Urinary bladder (tissue), 4 donors: ENCODE data around the gene KCNH2. TPM values are rescaled to one million over a fixed set of nuclear protein-coding genes. Genes with fewer than 3 reads are reported as not detected.
"Not testable (repeated sequence)": the region's sequence is repeated elsewhere in the genome, so short reads cannot be mapped to it uniquely, and the experiment has no call there.

Experiments
- DNase-seq: peaks from one replicate; pipeline ENCODE4 v3.0.0-alpha.2; 2015; ENCODE audit errors: extremely low spot score
- H3K27ac ChIP-seq: one replicate; pipeline ENCODE4 v1.5.1; 2013; ENCODE audit warnings: low read depth, mild to moderate bottlenecking, moderate library complexity
- H3K36me3 ChIP-seq: one replicate; pipeline ENCODE4 v1.6.1; 2013; ENCODE audit warnings: mild to moderate bottlenecking, moderate library complexity; ENCODE audit not compliant: insufficient read depth
- H3K4me1 ChIP-seq: one replicate; pipeline ENCODE4 v1.6.1; 2013; ENCODE audit warnings: mild to moderate bottlenecking, moderate library complexity; ENCODE audit not compliant: insufficient read depth
- H3K4me3 ChIP-seq: one replicate; pipeline ENCODE4 v1.5.1; 2013; ENCODE audit warnings: low read depth, low read length
- WGBS: extraction: QIAGEN DNeasy Blood & Tissue Kit; methylation state at CpG from one replicate; pipeline ENCODE4 v1.1.7; 2013; 5-methylcytosine and 5-hydroxymethylcytosine counted together
- polyA plus RNA-seq: library from polyadenylated mRNA; stranded (reverse); fragments of 200-250 nt; gene quantifications from one replicate; pipeline ENCODE4 v1.2.3, GENCODE V29; 2013
- total RNA-seq: library from RNA; depleted of rRNA; stranded (reverse); fragments of >200 nt; gene quantifications from one replicate; pipeline ENCODE4 v1.2.3, GENCODE V29; 2014
- donor health status: healthy with polysubstance abuse.
- donor health status: healthy.

The KCNH2 gene
- total and polyA plus RNA-seq, 2 donors, result 9.9 to 48.5 TPM

GRCh38 chr7:150914966-150915365 is 63.2 kb downstream of the KCNH2 start:
- Histone ChIP-seq H3K4me3 (no peak overlapping the region), H3K27ac (no peak overlapping the region), H3K4me1 (no peaks in the 10 kb centered on the region), H3K36me3 (no peaks in the 10 kb centered on the region)
- no peak for DNase-seq
- WGBS, result 80% methylated on average over 6 of the region's 6 CpGs

- 86% methylated on average over 6 of the region's 6 CpGs for WGBS
- Histone ChIP-seq H3K4me3 (no peak overlapping the region), H3K36me3 (no peaks in the 10 kb centered on the region), H3K4me1 (no peaks in the 10 kb centered on the region), H3K27ac (no peak overlapping the region)
- no peak for DNase-seq
Measured at GRCh38 chr7:150914196-150914595, 63.9 kb downstream of the KCNH2 start.

GRCh38 chr7:150912427-150912826 is 65.7 kb downstream of the KCNH2 start:
- no peak for DNase-seq
- WGBS, result 72% methylated on average over 7 of the region's 7 CpGs
- H3K27ac ChIP-seq, result no peak overlapping the region
- H3K4me3 ChIP-seq, result no peak overlapping the region
- no peaks in the 10 kb centered on the region for H3K36me3 ChIP-seq
- H3K4me1 ChIP-seq, result no peaks in the 10 kb centered on the region

GRCh38 chr7:150911590-150912267 is 66.4 kb downstream of the KCNH2 start:
- Histone ChIP-seq H3K4me1 (no peaks in the 10 kb centered on the region), H3K4me3 (no peak overlapping the region), H3K27ac (no peak overlapping the region), H3K36me3 (no peaks in the 10 kb centered on the region)
- no peak for DNase-seq
- 77% methylated on average over 11 of the region's 11 CpGs for whole genome bisulfite sequencing

- DNase-seq, result no peak
- H3K4me3 ChIP-seq, result no peak overlapping the region
- H3K27ac ChIP-seq, result no peak overlapping the region
- 55% methylated on average over 12 of the region's 12 CpGs for WGBS
- H3K4me1 ChIP-seq, result no peaks in the 10 kb centered on the region
- no peaks in the 10 kb centered on the region for H3K36me3 ChIP-seq
Measured at GRCh38 chr7:150910996-150911422, 67.1 kb downstream of the KCNH2 start.

GRCh38 chr7:150910305-150910995 is 67.7 kb downstream of the KCNH2 start:
- not testable (repeated sequence) for H3K36me3 ChIP-seq, H3K4me1 ChIP-seq, DNase-seq, H3K27ac ChIP-seq, H3K4me3 ChIP-seq
- WGBS, result 72% methylated on average over 8 of the region's 8 CpGs

- Histone ChIP-seq H3K36me3 (no peaks in the 10 kb centered on the region), H3K4me1 (no peaks in the 10 kb centered on the region), H3K4me3 (no peak overlapping the region), H3K27ac (no peak overlapping the region)
- 76% methylated on average over 8 of the region's 8 CpGs for WGBS
- no peak for DNase-seq
Measured at GRCh38 chr7:150909200-150909995, 68.7 kb downstream of the KCNH2 start.

- Histone ChIP-seq H3K4me3 (no peak overlapping the region), H3K4me1 (no peaks in the 10 kb centered on the region), H3K36me3 (no peaks in the 10 kb centered on the region), H3K27ac (no peak overlapping the region)
- no peak for DNase-seq
- WGBS, result 85% methylated on average over 2 of the region's 2 CpGs
Measured at GRCh38 chr7:150908173-150908572, 69.9 kb downstream of the KCNH2 start.

- H3K27ac ChIP-seq, result no peak overlapping the region
- H3K4me3 ChIP-seq, result no peak overlapping the region
- no peak for DNase-seq
- no peaks in the 10 kb centered on the region for H3K36me3 ChIP-seq
- WGBS, result 55% methylated on average over 6 of the region's 6 CpGs
- H3K4me1 ChIP-seq, result no peaks in the 10 kb centered on the region
Measured at GRCh38 chr7:150904011-150904909, 73.9 kb downstream of the KCNH2 start.

- Histone ChIP-seq H3K27ac (no peak overlapping the region), H3K4me3 (no peak overlapping the region), H3K36me3 (no peaks in the 10 kb centered on the region), H3K4me1 (no peaks in the 10 kb centered on the region)
- no peak for DNase-seq
- 25% methylated on average over 12 of the region's 12 CpGs for WGBS
Measured at GRCh38 chr7:150903606-150904005, 74.5 kb downstream of the KCNH2 start.

GRCh38 chr7:150902078-150903033 is 75.8 kb downstream of the KCNH2 start:
- H3K27ac ChIP-seq, result no peak overlapping the region
- WGBS, result 74% methylated on average over 14 of the region's 14 CpGs

More at GRCh38 chr7:150902078-150903033, 75.8 kb downstream of the KCNH2 start:
- Histone ChIP-seq H3K4me1 (no peaks in the 10 kb centered on the region), H3K4me3 (no peak overlapping the region), H3K36me3 (no peaks in the 10 kb centered on the region)
- DNase-seq, result no peak
